IPS-18a (cell line): ENCODE data around the gene SEC11A.
"Not testable (repeated sequence)": the region's sequence is repeated elsewhere in the genome, so short reads cannot be mapped to it uniquely, and the experiment has no call there.

Experiments used
- H3K27ac ChIP-seq: one replicate; pipeline ENCODE4 v1.5.1; 2013; ENCODE audit warnings: low read length
- H3K27me3 ChIP-seq: one replicate; pipeline ENCODE4 v1.6.1; 2013; ENCODE audit warnings: mild to moderate bottlenecking, low read length; ENCODE audit not compliant: control insufficient read depth, insufficient read depth
- H3K36me3 ChIP-seq: one replicate; pipeline ENCODE4 v1.6.1; 2013; ENCODE audit warnings: low read depth, low read length; ENCODE audit not compliant: control insufficient read depth
- H3K4me1 ChIP-seq: one replicate; pipeline ENCODE4 v1.6.1; 2013; ENCODE audit warnings: low read depth, low read length; ENCODE audit not compliant: control insufficient read depth
- H3K4me3 ChIP-seq: one replicate; pipeline ENCODE4 v1.5.1; 2013; ENCODE audit warnings: low read length
- H3K9ac ChIP-seq: one replicate; pipeline ENCODE4 v1.6.1; 2013; ENCODE audit warnings: mild to moderate bottlenecking, low read length, moderate library complexity
- H3K9me3 ChIP-seq: one replicate; pipeline ENCODE4 v1.6.1; 2013; ENCODE audit warnings: low read depth, low read length; ENCODE audit not compliant: control insufficient read depth

The SEC11A gene

DNA sequence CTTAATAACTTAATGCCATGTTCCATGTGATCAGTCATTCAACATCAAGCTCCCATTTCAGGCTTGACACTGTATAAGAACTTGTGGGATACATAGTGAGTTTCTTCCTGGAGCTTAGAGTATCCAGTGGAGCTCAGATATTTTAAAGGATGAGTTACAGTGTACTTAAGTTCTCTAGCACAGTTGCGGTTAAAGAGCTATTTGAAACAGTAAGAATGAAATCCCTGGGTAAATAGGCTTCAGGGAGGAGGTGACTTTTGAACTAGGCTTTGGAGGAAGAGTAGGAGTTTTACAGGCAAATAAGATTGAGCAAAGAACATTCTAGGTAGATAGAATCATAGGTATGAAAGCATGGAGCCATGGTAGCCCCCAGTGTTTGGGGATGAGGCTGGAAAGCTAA, 36.3 kb upstream of the SEC11A start:
- no peak overlapping the region for H3K9ac ChIP-seq
- H3K9me3 ChIP-seq, result no peaks in the 10 kb centered on the region
- H3K4me3 ChIP-seq, result no peak overlapping the region
- peaks cover 19% of the 10 kb centered on the region for H3K4me1 ChIP-seq
- H3K27me3 ChIP-seq, result no peaks in the 10 kb centered on the region
- H3K36me3 ChIP-seq, result no peaks in the 10 kb centered on the region
- no peak overlapping the region for H3K27ac ChIP-seq

- not testable (repeated sequence) for H3K36me3 ChIP-seq, H3K9me3 ChIP-seq, H3K4me3 ChIP-seq, H3K27ac ChIP-seq, H3K9ac ChIP-seq, H3K27me3 ChIP-seq
- peaks cover 21% of the 10 kb centered on the region for H3K4me1 ChIP-seq
Measured at GRCh38 chr15:84751721-84752120, 35.8 kb upstream of the SEC11A start.

GRCh38 chr15:84750583-84751092, 34.7 kb upstream of the SEC11A start:
- Histone ChIP-seq H3K9ac (no peak overlapping the region), H3K4me3 (peak overlapping the region; percentile 7), H3K36me3 (no peaks in the 10 kb centered on the region), H3K9me3 (no peaks in the 10 kb centered on the region), H3K27ac (no peak overlapping the region), H3K4me1 (peaks cover 21% of the 10 kb centered on the region), H3K27me3 (no peaks in the 10 kb centered on the region)

DNA sequence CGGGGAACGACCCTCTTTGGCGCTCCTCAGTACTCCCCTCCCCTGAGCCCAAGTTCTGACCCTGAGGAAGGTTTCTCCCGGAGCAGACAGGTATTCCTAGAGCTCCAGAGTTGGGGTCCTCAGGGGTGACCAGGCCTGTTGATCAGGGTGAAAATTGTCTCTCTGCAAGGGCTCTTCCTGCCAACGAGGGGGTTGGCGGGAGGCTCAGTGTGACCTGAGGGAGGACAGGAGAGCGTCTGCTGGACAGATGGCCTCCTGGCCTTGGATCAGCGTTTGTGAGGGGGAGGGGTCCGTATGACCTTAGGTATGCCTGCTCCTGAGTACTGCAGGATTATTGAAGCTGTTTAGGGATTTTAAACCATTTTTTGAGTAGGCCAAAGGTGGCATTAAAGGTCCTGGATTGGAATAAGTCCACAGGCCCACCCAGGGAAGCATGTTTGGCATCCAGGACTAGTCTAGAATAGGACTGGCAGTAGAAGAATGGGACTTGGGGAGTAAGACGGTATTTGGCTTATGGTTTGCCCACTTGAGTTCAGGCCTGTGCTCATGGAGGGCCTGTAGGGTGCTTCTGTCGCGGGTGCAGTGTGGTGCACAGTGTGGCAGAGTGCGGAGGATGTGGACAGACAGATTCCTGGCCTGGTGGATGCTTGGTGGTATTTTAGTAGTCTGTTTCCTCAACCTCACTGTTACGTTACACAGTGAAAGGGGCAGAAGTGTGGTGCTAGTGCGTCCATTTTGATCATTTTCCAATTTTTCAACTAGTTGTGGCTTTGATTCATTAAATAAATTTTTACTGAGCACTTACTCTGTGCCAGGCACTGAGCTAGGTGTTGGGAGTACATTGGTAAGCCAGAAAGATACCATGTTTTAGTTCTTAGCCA, 33.4 kb upstream of the SEC11A start:
- Histone ChIP-seq H3K4me1 (peaks cover 21% of the 10 kb centered on the region), H3K4me3 (peak overlapping the region; percentile 76), H3K27ac (no peak overlapping the region), H3K9ac (peak overlapping the region; percentile 54), H3K27me3 (no peaks in the 10 kb centered on the region), H3K36me3 (no peaks in the 10 kb centered on the region), H3K9me3 (no peaks in the 10 kb centered on the region)

GRCh38 chr15:84748274-84749110, 32.6 kb upstream of the SEC11A start, which contains the start of gene ZNF592:
Gene ZNF592, plus strand, starts transcription at chr15:84748592. Its CDS starts 34,084 bp downstream, at chr15:84782676.
- Histone ChIP-seq H3K9me3 (no peaks in the 10 kb centered on the region), H3K4me1 (peaks cover 21% of the 10 kb centered on the region), H3K27ac (peak within 1 kb of the TSS; percentile 90), H3K4me3 (peak within 1 kb of the TSS; percentile 79), H3K36me3 (no peaks in the 10 kb centered on the region), H3K27me3 (no peaks in the 10 kb centered on the region), H3K9ac (peak within 1 kb of the TSS; percentile 81)

DNA sequence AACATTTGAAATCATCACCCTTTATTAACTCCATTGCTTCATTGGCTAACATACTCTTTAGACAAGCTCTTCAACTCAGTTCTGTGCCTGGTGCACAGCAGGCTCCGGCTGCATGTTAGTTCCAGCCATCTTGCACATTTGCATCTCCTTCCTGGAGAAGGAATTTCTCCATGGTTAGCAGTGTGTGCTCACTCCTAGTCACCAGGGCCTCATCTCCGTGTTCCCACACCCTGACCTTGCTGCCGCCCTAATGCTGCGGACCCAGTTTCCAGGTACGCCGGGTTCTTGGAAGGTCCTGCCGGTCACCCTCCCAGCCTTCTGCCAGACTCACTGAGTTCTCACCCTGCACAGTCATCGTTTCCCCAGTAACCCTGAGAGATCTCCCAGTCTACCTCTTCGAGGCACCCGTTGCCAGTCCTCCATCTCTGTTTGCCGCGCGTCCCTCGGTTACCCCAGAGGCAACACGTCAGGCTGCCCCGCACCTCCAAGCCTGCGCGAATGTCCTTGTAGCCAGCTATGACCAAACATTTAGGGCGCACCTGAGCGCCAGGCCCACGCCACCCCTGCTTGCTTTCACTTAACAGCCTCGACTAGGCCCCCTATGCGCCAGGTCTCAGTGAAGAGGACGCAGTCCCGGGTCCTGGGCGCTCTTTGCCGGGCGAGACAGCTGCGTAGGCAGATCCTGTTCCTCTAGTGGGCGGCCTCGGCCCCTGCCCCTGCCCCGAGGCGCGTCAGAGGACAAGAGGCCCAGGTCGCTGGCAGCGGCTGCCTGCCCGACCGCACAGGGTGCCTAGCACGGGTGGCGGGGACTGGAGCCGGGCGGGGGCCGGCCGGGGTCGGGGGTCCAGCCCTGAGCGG, 31.7 kb upstream of the SEC11A start:
- H3K27me3 ChIP-seq, result no peaks in the 10 kb centered on the region
- peak overlapping the region; percentile 81 for H3K9ac ChIP-seq
- peak overlapping the region; percentile 79 for H3K4me3 ChIP-seq
- no peaks in the 10 kb centered on the region for H3K9me3 ChIP-seq
- H3K4me1 ChIP-seq, result peaks cover 21% of the 10 kb centered on the region
- no peaks in the 10 kb centered on the region for H3K36me3 ChIP-seq
- peak overlapping the region; percentile 90 for H3K27ac ChIP-seq

DNA sequence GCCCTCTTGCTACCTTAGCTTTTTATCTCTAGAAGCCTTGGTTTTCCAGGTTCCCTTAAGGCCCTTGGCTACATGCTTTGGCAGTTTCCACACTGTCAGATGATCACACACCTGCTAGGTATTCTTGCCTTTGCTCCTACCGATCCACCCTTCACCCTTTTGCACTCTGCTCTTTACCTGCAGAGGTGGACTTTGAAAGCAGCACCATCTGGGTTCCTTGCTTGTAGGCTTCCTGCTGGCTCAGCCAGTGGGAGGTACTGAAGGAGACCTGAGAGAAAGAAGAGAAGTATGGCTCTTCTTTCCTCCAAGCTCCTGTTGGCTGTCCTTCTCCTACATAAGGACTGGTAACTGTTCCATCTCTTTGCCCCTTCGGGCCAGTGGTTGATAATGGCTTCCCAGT, 25.2 kb upstream of the SEC11A start:
- Histone ChIP-seq H3K36me3 (no peaks in the 10 kb centered on the region), H3K9ac (no peak overlapping the region), H3K27me3 (no peaks in the 10 kb centered on the region), H3K27ac (no peak overlapping the region), H3K4me1 (no peaks in the 10 kb centered on the region), H3K4me3 (no peak overlapping the region), H3K9me3 (no peaks in the 10 kb centered on the region)

- H3K4me1 ChIP-seq, result no peaks in the 10 kb centered on the region
Measured at GRCh38 chr15:84740691-84741090, 24.8 kb upstream of the SEC11A start.

GRCh38 chr15:84737005-84737404, 21.1 kb upstream of the SEC11A start:
- no peaks in the 10 kb centered on the region for H3K36me3 ChIP-seq

More at GRCh38 chr15:84740691-84741090, 24.8 kb upstream of the SEC11A start:
- H3K9me3 ChIP-seq, result no peaks in the 10 kb centered on the region
- no peak overlapping the region for H3K27ac ChIP-seq
- no peak overlapping the region for H3K9ac ChIP-seq
- no peaks in the 10 kb centered on the region for H3K36me3 ChIP-seq
- H3K27me3 ChIP-seq, result no peaks in the 10 kb centered on the region
- H3K4me3 ChIP-seq, result no peak overlapping the region

DNA sequence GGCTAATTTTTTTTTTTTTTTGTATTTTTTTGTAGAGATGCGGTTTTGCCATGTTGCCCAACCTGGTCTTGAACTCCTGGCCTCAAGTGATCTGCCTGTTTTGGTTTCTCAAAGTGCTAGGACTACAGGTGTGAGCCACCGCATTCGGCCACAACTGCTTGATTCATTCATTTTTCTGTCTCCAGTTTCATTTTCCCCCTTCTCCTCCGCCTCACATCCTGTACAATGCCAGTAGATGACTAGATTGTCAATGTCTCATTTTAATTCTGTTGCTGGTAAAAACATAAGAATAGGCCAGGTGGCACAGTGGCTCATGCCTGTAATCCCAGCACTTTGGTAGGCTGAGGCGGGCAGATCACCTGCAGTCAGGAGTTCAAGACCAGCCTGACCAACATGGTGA, 20.4 kb upstream of the SEC11A start:
- H3K9ac ChIP-seq, result no peak overlapping the region

More at GRCh38 chr15:84737005-84737404, 21.1 kb upstream of the SEC11A start:
- no peak overlapping the region for H3K9ac ChIP-seq
- no peaks in the 10 kb centered on the region for H3K9me3 ChIP-seq
- H3K27ac ChIP-seq, result no peak overlapping the region
- H3K4me1 ChIP-seq, result peaks cover 7% of the 10 kb centered on the region
- H3K27me3 ChIP-seq, result no peaks in the 10 kb centered on the region
- H3K4me3 ChIP-seq, result no peak overlapping the region

More for the DNA sequence above, 20.4 kb upstream of the SEC11A start:
- H3K27me3 ChIP-seq, result no peaks in the 10 kb centered on the region
- no peak overlapping the region for H3K4me3 ChIP-seq
- H3K9me3 ChIP-seq, result no peaks in the 10 kb centered on the region
- no peak overlapping the region for H3K27ac ChIP-seq
- H3K36me3 ChIP-seq, result no peaks in the 10 kb centered on the region
- peaks cover 7% of the 10 kb centered on the region for H3K4me1 ChIP-seq
